HepG2 (cell line): ENCODE measurements around the gene PGPEP1. TPM values are rescaled to one million over a fixed set of nuclear protein-coding genes. Genes with fewer than 3 reads are reported as not detected.

Source experiments
- ATAC-seq: fragments of 200-7000 bp; cut with Tn5 transposase; 3 replicates; pipeline ENCODE4 v1.9.1; 2020; ENCODE audit warnings: mild to moderate bottlenecking, moderate library complexity
- BruUV-seq: library from RNA; stranded (reverse); fragments of 400-500 nt; replicated peaks from 2 replicates; lab custom pipeline; 2021; lab: Mats Ljungman, UMichigan
- CTCF ChIA-PET: fragments of 300-600 bp; formaldehyde crosslinking; extraction: SDS; loops from one replicate; lab custom pipeline; 2021; ENCODE audit warnings: low total read pairs, inconsistent platforms, low intra/inter-chr PET ratio; lab: Yijun Ruan, JAX
- POLR2A ChIA-PET: fragments of 350-600 bp; sonication (Branson Sonifier 250); formaldehyde crosslinking; loops from one replicate; lab custom pipeline; 2020; ENCODE audit warnings: antibody characterized with exemption, inconsistent platforms; lab: Yijun Ruan, JAX
- DNase-seq: peaks from one replicate; pipeline ENCODE4 v3.0.0-alpha.2; 2015; ENCODE audit warnings: low spot score
- FAIRE-seq: peaks from 3 replicates; lab custom pipeline; 2011; peaks lifted over from hg19 to GRCh38; lab: Jason Lieb, UNC
- H2AFZ ChIP-seq: one replicate; pipeline ENCODE4 v1.6.1; 2011; ENCODE audit warnings: low read length, inconsistent platforms
- H3K27ac ChIP-seq: fragments of 300-600 bp; 3 replicates; pipeline ENCODE4 v1.8.0; 2011; ENCODE audit warnings: mixed run types, mild to moderate bottlenecking, mixed read lengths, low read length, inconsistent platforms; ENCODE audit not compliant: insufficient read depth; ENCODE audit errors: extremely low read length
- H3K27me3 ChIP-seq, 2 experiments: fragments of 200-600 bp in 1 of 2; 2 replicates in 1 of 2; 3 replicates in 1 of 2; pipeline versions ENCODE4 v1.6.0 to v1.8.0; 2011; ENCODE audit warnings: low read length in 2 of 2, mild to moderate bottlenecking in 2 of 2, moderate library complexity in 2 of 2, inconsistent platforms in 1 of 2; ENCODE audit not compliant: insufficient read depth in 2 of 2, control insufficient read depth in 1 of 2
- H3K36me3 ChIP-seq, 2 experiments: fragments of 200-600 bp in 1 of 2; replicated peaks in 1 of 2; 2 replicates in 1 of 2; 3 replicates in 1 of 2; pipeline versions ENCODE4 v1.5.1 to v1.8.0; 2011; ENCODE audit warnings: low read length in 2 of 2, inconsistent platforms in 1 of 2; ENCODE audit not compliant: insufficient read depth in 2 of 2, control insufficient read depth in 1 of 2
- H3K4me1 ChIP-seq: 2 replicates; pipeline ENCODE4 v1.5.1; 2012; ENCODE audit warnings: low read length, inconsistent platforms; ENCODE audit not compliant: insufficient read depth
- H3K4me2 ChIP-seq: 2 replicates; pipeline ENCODE4 v1.6.0; 2011; ENCODE audit warnings: low read depth, low read length, inconsistent platforms
- H3K4me3 ChIP-seq, 3 experiments: fragments of 200-600 bp in 1 of 3; sonication (generic), shearing (Covaris generic) in 1 of 3; replicated peaks in 1 of 3; 2 replicates each; pipeline ENCODE4 v1.5.1; 2011 to 2016; ENCODE audit warnings: low read length in 3 of 3, inconsistent platforms in 2 of 3, low read depth in 2 of 3, mild to moderate bottlenecking in 2 of 3, control low read depth in 1 of 3, mixed read lengths in 1 of 3; ENCODE audit not compliant: insufficient read depth in 1 of 3
- H3K79me2 ChIP-seq: one replicate; pipeline ENCODE4 v1.6.1; 2011; ENCODE audit warnings: low read length, inconsistent platforms; ENCODE audit not compliant: insufficient read depth
- H3K9ac ChIP-seq: 2 replicates; pipeline ENCODE4 v1.6.0; 2011; ENCODE audit warnings: mild to moderate bottlenecking, low read depth, low read length, inconsistent platforms; ENCODE audit not compliant: insufficient read depth
- H3K9me3 ChIP-seq: 2 replicates; pipeline ENCODE4 v1.5.1; 2012; ENCODE audit warnings: mild to moderate bottlenecking, low read length
- H4K20me1 ChIP-seq: 2 replicates; pipeline ENCODE4 v1.6.0; 2011; ENCODE audit warnings: inconsistent platforms, mild to moderate bottlenecking, low read length, moderate library complexity; ENCODE audit not compliant: insufficient read depth
- ELK4 ChIP-seq: sonication (generic); formaldehyde crosslinking; IDR thresholded peaks from 2 replicates; pipeline ENCODE4 v1.9.0; 2021; ENCODE audit warnings: missing genetic modification reagents, borderline replicate concordance
- ERF ChIP-seq: IDR thresholded peaks from 2 replicates; pipeline ENCODE4 v1.6.1; 2018; ENCODE audit warnings: missing biosample characterization, missing genetic modification reagents
- MED13 ChIP-seq: sonication (generic); formaldehyde crosslinking; IDR thresholded peaks from 2 replicates; pipeline ENCODE4 v1.5.0; 2020; ENCODE audit warnings: missing genetic modification reagents
- MLLT10 ChIP-seq: sonication (generic); formaldehyde crosslinking; IDR thresholded peaks from 2 replicates; pipeline ENCODE4 v1.4.0; 2020; ENCODE audit warnings: missing genetic modification reagents
- PAXIP1 ChIP-seq: sonication (generic); formaldehyde crosslinking; conservative IDR thresholded peaks from 2 replicates; pipeline ENCODE4 v1.4.0; 2020; ENCODE audit warnings: mild to moderate bottlenecking, missing genetic modification reagents, moderate library complexity
- TGIF2 ChIP-seq: IDR thresholded peaks from 2 replicates; pipeline ENCODE4 v1.6.1; 2016; ENCODE audit warnings: control low read depth, missing compliant biosample characterization
- ZNF687 ChIP-seq: sonication (generic); formaldehyde crosslinking; IDR thresholded peaks from 2 replicates; pipeline ENCODE4 v1.5.1; 2020; ENCODE audit warnings: mild to moderate bottlenecking, missing genetic modification reagents, moderate library complexity
- WGBS: methylation state at CpG from one replicate; pipeline ENCODE4 v1.1.6; 2017; ENCODE audit warnings: low lambda C conversion rate; 5-methylcytosine and 5-hydroxymethylcytosine counted together
- in situ Hi-C: cut with HindIII; loops from 2 replicates; pipeline ENCODE4 v1.10.0; 2017; ENCODE audit warnings: low pct_unique_long_range_greater_than_20kb; ENCODE audit not compliant: extremely low pct_ligation_motif_present
- intact Hi-C: fragments of 100-400 bp; cut with micrococcal nuclease; formaldehyde crosslinking; loops from one replicate; pipeline ENCODE4 v1.10.0; 2022; ENCODE audit not compliant: unreplicated experiment
- polyA plus RNA-seq, 8 experiments: library from polyadenylated mRNA; depleted of rRNA in 3 of 8; stranded (reverse) in 7 of 8; unstranded in 1 of 8; fragments of >200 nt; fragmentation: Illumina TruSeq in 4 of 8; extraction: Trizol in 4 of 8; gene quantifications; 2 replicates each; pipeline versions ENCODE4 v1.2.1 to v1.2.3, GENCODE V29; 2011 to 2016; ENCODE audit warnings: low read depth in 4 of 8, missing spikeins in 1 of 8, mixed read lengths in 1 of 8; ENCODE audit not compliant: insufficient read depth in 1 of 8
- total RNA-seq, 5 experiments: library from RNA; depleted of rRNA; stranded (reverse); fragments of >200 nt; fragmentation: Illumina TruSeq; extraction: Trizol; gene quantifications; 2 replicates each; pipeline ENCODE4 v1.2.3, GENCODE V29; 2016; ENCODE audit warnings: low read depth in 1 of 5

PGPEP1 gene
- total and polyA plus RNA-seq, 2 of the 13 experiments (the other 11 are each of a cell fraction or from before 2014, with no cell fraction given), result 53.1 to 56.6 TPM

GRCh38 chr19:18292810-18293641 lies 47.4 kb upstream of the PGPEP1 start (continued):
- TF ChIP-seq PAXIP1 (CRISPR knock-in tag) (peak; percentile 47), ERF (no peak), ELK4 (no peak)

GRCh38 chr19:18293642-18294466 lies 46.5 kb upstream of the PGPEP1 start:
- Histone ChIP-seq H4K20me1 (no peaks in the 10 kb centered on the region), H3K27ac (no peak overlapping the region), H3K36me3 (no peaks in the 10 kb centered on the region), H2AFZ (no peak overlapping the region), H3K9ac (peak overlapping the region; percentile 55; the same call in 1 of the 2 replicates), H3K4me1 (peaks cover 71% of the 10 kb centered on the region), H3K4me3 (peak overlapping the region in 2 of 3 experiments; percentile 63 to 79; a peak in 4 of 6 replicates), H3K27me3 (no peaks in the 10 kb centered on the region), H3K79me2 (no peaks in the 10 kb centered on the region), H3K9me3 (no peaks in the 10 kb centered on the region), H3K4me2 (peak overlapping the region; percentile 97)
- in situ Hi-C loops (no loop called here), intact Hi-C loops (no loop called here)
- POLR2A ChIA-PET, result interaction anchor here (0.6 to 3.1 kb wide), 4 partner anchors 9 to 35 kb away, joined by 3 to 51 read pairs (median 27); partner anchors contain the start of gene JUND
- no peak for ATAC-seq
- DNase-seq, result no peak
- FAIRE-seq, result no peak
- CTCF ChIA-PET, result no interaction called here
- no TSS peak for BruUV-seq
- WGBS, result 30% methylated on average over 17 of the region's 18 CpGs
- TF ChIP-seq TGIF2 (CRISPR knock-in tag), result 0 out of 2 replicates have a peak, but pooled peaks have one; percentile 21
- no peak for TF ChIP-seq MLLT10
- TF ChIP-seq MED13, result no peak
- peak; percentile 31 for TF ChIP-seq ZNF687 (CRISPR knock-in tag)
